Transverse colon (tissue), 4 donors: ENCODE measurements around the gene YTHDF1.

Source experiments
- CTCF ChIP-seq, 5 experiments: fragments of 200-600 bp in 3 of 5; fragments of 450-650 bp in 2 of 5; sonication (generic) in 3 of 5; IDR thresholded peaks; 1 replicate in 2 of 5; 2 replicates in 3 of 5; pipeline ENCODE4 v1.5.1; 2016 to 2017; ENCODE audit warnings: antibody characterized with exemption in 5 of 5, inconsistent platforms in 3 of 5, mild to moderate bottlenecking in 2 of 5, moderate library complexity in 1 of 5
- POLR2A ChIP-seq: fragments of 450-650 bp; IDR thresholded peaks from one replicate; pipeline ENCODE4 v1.6.1; 2016; ENCODE audit warnings: antibody characterized with exemption, mild to moderate bottlenecking, moderate library complexity
- POLR2AphosphoS5 ChIP-seq, 3 donors: sonication (generic); formaldehyde crosslinking; IDR thresholded peaks; one replicate each; pipeline ENCODE4 v1.6.1; 2016; ENCODE audit warnings: antibody characterized with exemption in 3 of 3

GRCh38 chr20:63178446-63178820 is 37.5 kb downstream of the YTHDF1 start:
- TF ChIP-seq CTCF (IDR thresholded peaks at IDR 0.05) (no peak), POLR2A (no peak), POLR2AphosphoS5 (IDR thresholded peaks at IDR 0.05) (no peak)
